HT-29 (cell line): ENCODE results near the gene PSMC3IP. TPM values are rescaled to one million over a fixed set of nuclear protein-coding genes. Genes with fewer than 3 reads are reported as not detected.
"Not testable (repeated sequence)": the region's sequence is repeated elsewhere in the genome, so short reads cannot be mapped to it uniquely, and the experiment has no call there.

Experiments used
- DNase-seq: peaks from one replicate; pipeline ENCODE4 v3.0.0-alpha.2; 2015; ENCODE audit warnings: low spot score
- total RNA-seq: library from RNA; depleted of rRNA; stranded (reverse); fragments of >200 nt; shearing (Covaris generic); gene quantifications from 2 replicates; pipeline ENCODE4 v1.2.3, GENCODE V29; 2014

PSMC3IP gene
- total RNA-seq, 1 experiment from 2014 or later: 16.0 TPM

GRCh38 chr17:42561897-42562387 is 15.6 kb downstream of the PSMC3IP start, which contains the start of gene COASY:
Gene COASY (plus strand): TSS chr17:42562148. CDS start chr17:42562623, 475 bp downstream.
- DNase-seq: peak; percentile 98

DNA sequence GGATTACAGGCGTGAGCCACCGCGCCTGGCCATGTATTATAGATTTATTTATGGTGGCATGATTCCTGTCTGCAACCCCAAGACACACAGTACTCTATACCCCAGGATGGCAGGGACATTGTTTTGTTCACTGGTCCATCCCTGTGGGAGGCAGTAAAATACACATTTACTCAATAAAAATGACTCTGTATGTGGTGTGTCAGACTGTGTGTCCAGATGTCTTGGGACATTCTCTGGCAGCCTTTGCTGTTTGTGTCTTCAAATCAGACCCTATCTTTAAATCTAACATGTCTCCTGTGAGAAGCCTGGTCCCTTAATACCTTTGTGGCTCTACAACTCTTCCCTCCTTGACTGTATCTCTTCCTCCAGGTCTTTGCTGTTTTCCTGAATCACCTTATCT is 17.3 kb downstream of the PSMC3IP start:
- DNase-seq: no peak

- no peak for DNase-seq
Measured at GRCh38 chr17:42559075-42559474, 18.5 kb downstream of the PSMC3IP start.

DNA sequence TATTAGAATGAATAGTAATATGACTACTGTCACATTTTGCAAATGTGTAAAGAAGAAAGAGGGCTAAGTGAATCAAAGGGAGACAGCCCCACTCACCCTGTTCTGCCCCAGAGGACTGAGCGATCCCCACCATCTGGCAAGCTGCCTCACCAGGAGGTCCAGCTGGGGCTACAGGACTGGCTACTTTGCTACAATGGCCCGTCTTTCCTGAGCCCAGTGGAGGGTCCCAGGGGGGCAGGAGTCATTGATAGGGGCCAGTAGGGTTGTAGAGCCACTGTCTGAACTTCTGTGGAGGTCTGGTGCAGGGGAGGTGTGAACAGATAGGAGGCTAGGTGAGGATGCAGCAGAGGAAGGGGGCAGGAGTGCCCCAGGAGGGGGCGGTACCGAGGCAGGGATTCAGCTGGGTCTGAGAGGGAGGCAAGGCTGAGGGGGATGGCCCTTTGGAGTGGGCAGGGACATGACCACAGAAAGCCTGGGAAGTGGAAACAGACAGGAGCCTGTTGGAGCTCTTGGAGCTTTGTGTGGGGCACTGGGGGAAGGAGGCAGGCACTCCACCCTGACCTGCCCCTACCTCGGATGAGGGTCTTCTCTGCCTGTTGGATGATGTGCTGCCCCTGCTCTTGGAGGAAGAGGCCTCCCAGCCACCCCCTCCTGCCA is 21.4 kb downstream of the PSMC3IP start:
- DNase-seq: not testable (repeated sequence)

GRCh38 chr17:42555122-42555622 is 22.4 kb downstream of the PSMC3IP start:
- no peak for DNase-seq

- DNase-seq: peak; percentile 66
Measured at GRCh38 chr17:42554250-42555121, 23.0 kb downstream of the PSMC3IP start.

DNA sequence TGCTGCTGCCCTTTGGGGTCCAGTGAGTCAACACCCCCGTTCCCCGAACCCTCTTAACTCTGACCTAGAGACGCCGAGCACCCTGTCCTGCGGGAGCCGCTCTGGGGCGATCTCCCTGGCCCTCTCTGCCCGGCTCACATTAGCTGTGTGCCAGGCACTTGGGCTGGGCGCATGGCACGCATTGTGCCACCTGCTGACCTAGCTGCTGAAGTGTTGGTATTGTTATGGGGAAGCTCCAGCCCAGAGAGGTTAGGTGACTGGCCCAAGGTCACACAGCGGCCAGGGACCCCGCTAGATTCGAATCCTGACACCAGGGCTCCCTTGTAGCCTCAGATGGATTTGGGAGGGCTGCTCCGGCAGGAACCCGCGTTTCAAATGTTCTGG is 23.7 kb downstream of the PSMC3IP start:
- peak; percentile 17 for DNase-seq

DNA sequence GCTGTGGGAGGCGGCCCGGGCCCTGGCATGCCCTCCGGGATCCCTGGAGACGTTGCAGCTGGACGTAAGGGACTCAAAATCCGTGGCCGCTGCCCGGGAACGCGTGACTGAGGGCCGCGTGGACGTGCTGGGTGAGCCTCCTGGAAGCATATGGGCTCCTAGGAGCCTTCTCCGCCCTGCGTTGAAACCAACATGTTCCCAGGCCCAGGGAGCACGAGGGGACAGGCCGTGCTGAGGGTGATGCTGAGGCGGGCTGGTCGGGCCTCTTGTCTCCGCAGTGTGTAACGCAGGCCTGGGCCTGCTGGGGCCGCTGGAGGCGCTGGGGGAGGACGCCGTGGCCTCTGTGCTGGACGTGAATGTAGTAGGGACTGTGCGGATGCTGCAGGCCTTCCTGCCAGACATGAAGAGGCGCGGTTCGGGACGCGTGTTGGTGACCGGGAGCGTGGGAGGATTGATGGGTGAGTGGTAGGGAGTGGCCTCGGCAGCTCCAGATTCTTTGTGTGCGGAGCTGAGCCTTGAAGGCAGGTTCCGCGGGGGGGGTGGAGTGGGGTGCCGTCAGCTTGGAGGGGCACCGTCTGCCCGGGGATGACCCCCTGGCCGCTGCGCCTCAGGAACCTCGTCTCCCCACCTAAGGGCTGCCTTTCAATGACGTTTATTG is 24.2 kb downstream of the PSMC3IP start:
- no peak for DNase-seq

- not testable (repeated sequence) for DNase-seq
Measured at GRCh38 chr17:42552736-42553135, 24.8 kb downstream of the PSMC3IP start, which contains the start of gene HSD17B1. Gene HSD17B1 (plus strand): TSS chr17:42552923. CDS start chr17:42552934, 11 bp downstream.

DNA sequence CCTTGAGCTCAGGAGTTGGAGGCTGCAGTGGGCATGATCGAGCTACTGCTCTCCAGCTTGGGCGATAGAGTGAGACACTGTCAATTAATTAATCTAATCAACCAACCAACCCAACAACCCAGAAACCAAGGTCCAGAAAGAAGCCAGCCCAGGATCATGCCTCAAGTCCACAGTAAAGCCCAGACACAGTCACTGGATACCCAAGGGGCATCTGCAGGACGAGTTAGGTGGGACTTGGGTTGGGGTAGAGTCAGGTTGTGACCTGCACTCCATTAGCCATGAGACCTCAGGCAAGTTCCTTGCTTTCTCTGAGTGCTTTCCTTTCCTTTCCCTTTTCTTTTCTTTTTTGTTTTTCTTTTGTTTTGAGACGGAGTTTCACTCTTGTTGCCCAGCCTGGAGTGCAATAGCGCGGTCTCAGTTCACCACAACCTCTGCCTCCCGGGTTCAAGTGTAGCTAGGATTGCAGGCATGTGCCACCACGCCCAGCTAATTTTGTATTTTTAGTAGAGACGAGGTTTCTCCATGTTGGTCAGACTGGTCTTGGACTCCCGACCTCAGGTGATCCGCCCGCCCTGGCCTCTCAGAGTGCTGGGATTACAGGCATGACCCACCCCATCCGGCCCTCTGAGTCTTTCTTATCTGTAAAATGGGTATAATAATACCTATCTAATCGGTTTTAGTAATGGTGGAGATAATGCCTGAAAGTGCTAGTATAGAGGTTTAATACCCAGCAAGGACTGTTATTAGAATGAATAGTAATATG is 28.4 kb downstream of the PSMC3IP start:
- DNase-seq: no peak

DNA sequence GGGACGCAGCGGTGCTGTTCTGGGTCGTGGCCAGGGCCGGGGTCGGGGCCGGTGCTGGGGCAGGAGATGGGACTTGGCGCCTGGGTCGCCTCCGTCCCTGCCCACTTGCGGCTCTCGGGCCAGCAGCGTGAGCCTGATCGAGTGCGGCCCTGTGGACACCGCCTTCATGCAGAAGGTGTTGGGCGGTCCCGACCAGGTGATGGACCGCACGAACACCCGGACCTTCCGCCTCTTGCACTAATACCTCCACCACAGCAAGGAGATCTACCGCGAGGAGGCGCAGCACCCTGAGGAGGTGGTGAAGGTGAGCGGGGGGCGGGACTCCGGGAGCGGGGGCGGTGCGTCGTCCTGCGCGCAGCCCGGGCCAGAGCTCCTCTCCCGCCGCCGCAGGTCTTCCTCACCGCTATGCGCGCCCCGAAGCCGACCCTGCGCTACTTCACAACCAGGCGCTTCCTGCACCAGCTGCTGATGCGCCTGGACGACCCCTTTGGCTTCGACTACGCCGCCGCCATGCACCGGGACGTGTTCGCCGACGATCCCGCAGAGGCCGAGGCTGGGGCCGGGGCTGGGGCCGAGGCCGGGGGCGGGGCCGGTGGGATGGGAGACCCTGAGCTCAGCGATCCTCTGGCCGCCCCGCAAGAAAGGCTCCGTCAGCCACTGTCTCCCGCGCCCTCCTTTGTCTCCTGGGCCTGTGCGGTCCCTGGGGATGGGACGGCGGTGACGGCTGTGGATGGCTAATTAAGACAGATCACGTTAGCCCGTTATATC is 29.3 kb downstream of the PSMC3IP start:
- DNase-seq: peak; percentile 89

GRCh38 chr17:42547698-42548069 is 29.8 kb downstream of the PSMC3IP start:
- no peak for DNase-seq

DNA sequence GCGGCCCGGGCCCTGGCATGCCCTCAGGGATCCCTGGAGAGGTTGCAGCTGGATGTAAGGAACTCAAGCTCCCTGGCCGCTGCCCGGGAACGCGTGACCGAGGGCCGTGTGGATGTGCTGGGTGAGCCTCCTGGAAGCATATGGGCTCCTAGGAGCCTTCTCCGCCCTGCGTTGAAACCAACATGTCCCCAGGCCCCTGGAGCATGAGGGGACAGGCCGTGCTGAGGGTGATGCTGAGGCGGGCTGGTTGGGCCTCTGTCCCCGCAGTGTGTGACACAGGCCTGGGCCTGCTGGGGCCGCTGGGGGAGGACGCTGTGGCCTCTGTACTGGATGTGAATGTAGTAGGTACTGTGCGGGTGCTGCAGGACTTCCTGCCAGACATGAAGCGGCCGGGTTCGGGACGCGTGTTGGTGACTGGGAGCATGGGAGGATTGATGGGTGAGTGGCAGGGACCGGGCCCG is 30.5 kb downstream of the PSMC3IP start:
- DNase-seq: no peak

DNA sequence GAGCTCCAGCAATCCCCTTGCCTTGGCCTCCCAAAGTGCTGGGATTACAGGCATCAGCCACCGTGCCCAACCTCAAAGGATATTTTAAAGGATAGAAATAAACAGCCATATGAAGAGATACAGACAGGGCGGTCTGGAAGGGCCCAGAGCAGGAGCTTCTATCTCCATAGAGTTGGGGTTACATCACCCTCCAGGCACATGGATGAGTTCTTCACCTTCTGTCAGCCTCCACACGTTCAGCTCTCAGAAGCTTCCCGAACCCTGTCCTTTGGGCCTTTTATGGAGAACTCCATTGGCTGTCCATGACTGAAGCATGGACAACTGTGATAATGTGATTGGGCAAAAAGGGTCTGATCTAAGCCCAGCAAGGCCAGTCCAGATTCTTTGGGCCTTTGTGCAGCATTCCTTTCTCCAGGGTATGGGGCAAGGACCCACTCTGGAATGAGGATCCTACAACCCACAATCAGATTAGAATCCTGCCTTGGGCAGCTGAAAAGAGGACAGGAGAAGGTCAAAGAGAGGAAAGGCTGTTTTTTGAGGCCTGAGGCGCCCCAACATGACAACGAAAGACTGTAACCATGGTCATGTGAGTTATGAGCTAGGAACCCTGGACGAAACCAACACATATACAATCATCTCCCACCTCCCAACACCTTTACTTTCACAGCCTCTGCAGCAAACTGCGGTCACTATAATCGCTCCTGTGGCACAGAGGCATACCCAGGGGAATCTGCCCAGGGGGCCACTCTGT is 31.6 kb downstream of the PSMC3IP start:
- DNase-seq: not testable (repeated sequence)

DNA sequence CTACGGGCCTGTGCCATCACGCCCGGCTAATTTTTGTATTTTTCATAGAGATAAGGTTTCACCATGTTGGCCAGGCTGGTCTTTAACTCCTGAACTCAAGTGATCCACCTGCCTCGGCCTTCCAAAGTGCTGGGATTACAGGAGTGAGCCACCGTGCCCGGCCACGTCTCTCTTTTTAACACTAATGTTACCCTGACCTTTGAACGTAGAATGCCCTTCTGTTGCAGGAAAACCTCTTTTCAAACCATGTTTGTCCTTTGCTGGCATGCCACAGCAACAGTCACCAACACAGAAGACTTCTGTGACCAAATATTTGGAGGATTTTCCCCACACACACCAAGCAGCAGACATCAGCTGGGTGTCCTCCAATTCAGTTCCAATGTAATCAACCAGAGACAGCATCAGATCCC is 32.6 kb downstream of the PSMC3IP start:
- DNase-seq: no peak

DNA sequence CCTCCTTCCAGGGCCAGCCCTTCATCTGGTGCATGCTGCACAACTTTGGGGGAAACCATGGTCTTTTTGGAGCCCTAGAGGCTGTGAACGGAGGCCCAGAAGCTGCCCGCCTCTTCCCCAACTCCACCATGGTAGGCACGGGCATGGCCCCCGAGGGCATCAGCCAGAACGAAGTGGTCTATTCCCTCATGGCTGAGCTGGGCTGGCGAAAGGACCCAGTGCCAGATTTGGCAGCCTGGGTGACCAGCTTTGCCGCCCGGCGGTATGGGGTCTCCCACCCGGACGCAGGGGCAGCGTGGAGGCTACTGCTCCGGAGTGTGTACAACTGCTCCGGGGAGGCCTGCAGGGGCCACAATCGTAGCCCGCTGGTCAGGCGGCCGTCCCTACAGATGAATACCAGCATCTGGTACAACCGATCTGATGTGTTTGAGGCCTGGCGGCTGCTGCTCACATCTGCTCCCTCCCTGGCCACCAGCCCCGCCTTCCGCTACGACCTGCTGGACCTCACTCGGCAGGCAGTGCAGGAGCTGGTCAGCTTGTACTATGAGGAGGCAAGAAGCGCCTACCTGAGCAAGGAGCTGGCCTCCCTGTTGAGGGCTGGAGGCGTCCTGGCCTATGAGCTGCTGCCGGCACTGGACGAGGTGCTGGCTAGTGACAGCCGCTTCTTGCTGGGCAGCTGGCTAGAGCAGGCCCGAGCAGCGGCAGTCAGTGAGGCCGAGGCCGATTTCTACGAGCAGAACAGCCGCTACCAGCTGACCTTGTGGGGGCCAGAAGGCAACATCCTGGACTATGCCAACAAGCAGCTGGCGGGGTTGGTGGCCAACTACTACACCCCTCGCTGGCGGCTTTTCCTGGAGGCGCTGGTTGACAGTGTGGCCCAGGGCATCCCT is 34.1 kb downstream of the PSMC3IP start:
- DNase-seq: no peak

DNA sequence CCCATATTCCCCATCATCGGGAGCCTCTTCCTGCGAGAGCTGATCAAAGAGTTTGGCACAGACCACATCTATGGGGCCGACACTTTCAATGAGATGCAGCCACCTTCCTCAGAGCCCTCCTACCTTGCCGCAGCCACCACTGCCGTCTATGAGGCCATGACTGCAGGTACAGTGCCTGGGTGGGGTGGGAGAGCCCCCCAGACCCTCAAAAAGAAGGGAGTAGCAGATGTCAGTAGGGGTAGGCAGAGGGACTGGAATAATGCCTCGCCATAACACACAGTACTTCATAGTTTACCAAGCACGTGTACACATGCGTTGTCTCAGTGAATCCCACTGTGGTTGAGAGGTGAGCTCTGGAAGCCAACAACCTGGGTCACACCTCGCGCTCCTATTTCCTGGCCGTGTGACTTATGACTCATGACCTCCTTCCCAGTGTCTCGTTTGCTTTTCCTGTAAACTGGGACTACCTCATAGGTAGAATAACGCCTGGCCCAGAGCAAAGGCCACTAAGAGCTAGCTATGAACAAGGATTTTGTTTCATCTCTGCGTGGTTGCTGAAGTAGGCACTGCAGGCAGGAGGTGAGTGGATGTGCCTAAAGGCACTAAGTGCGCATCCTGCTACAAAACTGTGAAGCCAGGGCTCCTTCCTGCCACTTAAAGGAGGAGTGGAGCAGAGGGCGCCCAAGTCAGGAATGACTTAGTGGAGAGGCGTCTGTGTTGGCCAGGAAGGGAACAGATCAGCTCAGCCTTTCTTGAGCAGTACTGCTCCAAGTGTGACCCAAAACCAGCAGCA is 36.3 kb downstream of the PSMC3IP start:
- peak; percentile 84 for DNase-seq

DNA sequence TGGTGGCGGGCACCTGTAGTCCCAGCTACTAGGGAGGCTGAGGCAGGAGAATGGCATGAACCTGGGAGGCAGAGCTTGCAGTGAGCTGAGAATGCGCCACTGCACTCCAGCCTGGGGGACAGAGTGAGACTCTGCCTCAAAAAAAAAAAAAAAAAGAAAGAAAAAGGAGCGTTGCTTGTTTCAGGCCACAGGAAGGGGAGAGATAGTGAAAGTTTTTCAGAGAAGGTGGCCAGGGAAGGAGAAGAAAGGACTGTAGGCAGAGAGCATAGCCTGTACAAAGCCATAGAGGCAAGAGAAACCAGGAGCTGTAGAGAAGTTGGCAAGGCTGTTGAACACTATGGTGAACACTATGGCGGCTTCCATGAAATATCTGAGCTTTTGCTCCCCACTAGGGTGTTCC is 37.0 kb downstream of the PSMC3IP start:
- not testable (repeated sequence) for DNase-seq
